AG10803 (cell line): ENCODE measurements around the gene CDNF.
A peak's percentile ranks its signal among the peaks of the same experiment; 100 is the strongest.

Experiments used
- DNase-seq: peaks from one replicate; pipeline ENCODE4 v3.0.0; 2010; ENCODE audit warnings: low read depth
- H3K4me3 ChIP-seq: 2 replicates; pipeline ENCODE4 v1.5.1; 2011; ENCODE audit warnings: mild to moderate bottlenecking, low read length, control low read depth
- TF ChIP-seq, protein P1 (sequence below): conservative IDR thresholded peaks from 2 replicates; pipeline ENCODE4 v1.5.1; 2011; ENCODE audit warnings: mild to moderate bottlenecking, low read length, control low read depth, inconsistent platforms

CDNF gene

DNA sequence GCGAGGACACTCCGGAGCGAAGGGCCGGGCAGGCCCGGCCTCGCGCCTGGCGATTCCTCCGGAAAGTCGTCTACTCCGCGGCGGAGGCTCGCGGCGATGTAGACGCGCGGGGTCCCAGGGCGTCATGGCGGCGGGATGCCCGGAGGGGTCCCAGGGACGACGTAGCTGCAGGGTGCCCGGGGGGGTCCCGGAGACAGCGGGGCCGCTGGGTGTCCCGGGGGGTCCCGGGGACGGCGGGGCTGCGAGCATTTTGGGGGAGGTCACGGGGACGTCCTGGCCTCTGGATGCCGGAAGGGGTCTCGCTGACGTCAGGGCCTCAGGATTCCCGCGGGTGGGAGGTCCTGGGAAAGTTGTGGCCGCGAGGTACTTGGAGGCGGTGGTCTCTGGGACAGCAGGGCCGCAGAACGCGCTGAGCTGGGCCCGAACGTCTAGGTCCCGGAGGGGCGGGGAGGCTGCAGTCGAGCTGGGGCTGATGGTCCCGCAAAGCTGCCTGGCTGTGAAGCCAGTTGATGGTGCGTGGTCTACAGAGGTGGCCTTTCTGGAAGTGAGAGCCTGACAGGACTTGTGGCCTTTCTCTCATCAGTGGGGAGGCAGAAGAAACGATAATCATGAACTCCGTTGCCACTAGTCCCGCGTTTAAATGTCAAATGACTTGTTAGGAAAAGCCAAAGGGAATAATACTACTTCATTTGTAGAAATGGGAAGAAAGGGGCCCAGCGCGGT, 906 bp upstream of the CDNF start:
- peak; percentile 12 for DNase-seq
- peak overlapping the region; percentile 96 for H3K4me3 ChIP-seq
- TF ChIP-seq, protein P1, sequence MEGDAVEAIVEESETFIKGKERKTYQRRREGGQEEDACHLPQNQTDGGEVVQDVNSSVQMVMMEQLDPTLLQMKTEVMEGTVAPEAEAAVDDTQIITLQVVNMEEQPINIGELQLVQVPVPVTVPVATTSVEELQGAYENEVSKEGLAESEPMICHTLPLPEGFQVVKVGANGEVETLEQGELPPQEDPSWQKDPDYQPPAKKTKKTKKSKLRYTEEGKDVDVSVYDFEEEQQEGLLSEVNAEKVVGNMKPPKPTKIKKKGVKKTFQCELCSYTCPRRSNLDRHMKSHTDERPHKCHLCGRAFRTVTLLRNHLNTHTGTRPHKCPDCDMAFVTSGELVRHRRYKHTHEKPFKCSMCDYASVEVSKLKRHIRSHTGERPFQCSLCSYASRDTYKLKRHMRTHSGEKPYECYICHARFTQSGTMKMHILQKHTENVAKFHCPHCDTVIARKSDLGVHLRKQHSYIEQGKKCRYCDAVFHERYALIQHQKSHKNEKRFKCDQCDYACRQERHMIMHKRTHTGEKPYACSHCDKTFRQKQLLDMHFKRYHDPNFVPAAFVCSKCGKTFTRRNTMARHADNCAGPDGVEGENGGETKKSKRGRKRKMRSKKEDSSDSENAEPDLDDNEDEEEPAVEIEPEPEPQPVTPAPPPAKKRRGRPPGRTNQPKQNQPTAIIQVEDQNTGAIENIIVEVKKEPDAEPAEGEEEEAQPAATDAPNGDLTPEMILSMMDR: no peak

DNA sequence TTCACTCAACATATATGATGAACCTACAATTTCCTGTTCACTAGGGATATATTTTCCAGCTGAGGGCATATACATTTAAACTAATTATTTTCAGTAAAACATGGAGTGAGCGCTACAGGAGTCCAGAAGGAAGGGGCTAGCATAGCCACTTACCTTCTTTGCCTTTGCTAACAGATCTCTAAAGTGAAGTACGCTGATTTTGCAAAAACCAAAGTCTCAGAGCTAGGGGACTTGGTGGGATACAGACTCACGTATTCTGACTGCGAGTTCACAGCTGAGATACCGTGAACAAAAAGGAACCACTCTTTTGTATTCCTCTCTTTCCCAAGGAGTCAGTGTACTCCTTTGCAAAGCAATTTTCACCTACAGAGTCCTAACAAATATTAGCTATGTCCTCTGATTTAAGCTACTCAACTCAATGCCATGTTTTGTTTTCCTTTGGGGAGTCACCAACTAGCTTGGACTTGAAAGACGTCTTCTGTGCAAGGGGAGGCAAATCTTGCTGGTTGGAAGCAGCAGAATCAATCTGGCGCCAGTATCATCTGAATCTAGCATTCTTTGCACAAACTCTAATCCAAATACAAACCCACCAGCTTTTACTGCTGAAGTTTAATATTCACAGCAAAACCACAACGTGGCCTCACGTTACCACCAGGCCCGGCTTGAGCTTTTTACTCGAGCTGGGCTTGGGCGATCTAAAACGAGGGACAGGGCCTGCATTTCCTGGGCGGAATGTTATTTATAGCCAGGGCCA, 657 bp downstream of the CDNF start:
- TF ChIP-seq, protein P1: no peak
- no peak for DNase-seq

DNA sequence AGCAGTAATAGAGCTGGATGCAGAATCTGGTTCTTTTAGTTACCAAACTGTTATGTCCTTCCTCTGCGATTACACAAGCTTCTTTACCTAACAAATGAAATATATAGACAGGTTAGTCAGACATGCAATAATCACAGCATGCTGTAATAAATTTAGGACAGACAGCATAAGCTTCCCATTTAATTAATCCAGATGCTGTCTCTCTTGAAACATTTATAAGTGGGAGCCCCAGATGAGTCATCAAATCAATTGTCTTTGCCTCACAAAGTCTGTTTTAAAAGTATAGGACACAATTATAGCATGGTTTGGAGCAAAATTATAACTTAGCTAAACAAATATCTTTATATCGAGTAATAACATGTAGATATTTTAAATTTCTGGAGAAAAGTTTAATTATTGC, 1.6 kb downstream of the CDNF start:
- H3K4me3 ChIP-seq: no peak overlapping the region
- no peak for DNase-seq
- TF ChIP-seq, protein P1: no peak

More for the DNA sequence above, 657 bp downstream of the CDNF start:
- H3K4me3 ChIP-seq: peak overlapping the region; percentile 81

DNA sequence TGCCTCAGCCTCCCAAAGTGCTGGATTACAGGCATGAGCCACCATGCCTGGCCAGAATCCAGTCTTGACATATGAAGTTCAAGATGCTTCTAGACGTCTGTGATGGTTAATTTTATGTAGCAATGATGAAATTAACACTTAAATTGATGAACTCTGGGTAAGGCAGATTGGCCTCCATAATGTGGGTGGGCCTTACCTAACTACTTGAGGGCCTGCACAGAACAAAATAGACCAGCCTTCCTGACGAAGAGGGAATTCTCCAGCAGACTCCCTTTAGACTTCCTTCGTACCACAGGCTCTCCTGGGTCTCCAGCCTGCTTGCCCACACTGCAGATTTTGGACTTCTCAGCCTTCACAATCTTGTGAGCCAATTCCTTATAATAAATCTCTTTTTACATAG, 4.7 kb downstream of the CDNF start:
- DNase-seq: no peak
- TF ChIP-seq, protein P1: no peak
- H3K4me3 ChIP-seq: no peak overlapping the region

DNA sequence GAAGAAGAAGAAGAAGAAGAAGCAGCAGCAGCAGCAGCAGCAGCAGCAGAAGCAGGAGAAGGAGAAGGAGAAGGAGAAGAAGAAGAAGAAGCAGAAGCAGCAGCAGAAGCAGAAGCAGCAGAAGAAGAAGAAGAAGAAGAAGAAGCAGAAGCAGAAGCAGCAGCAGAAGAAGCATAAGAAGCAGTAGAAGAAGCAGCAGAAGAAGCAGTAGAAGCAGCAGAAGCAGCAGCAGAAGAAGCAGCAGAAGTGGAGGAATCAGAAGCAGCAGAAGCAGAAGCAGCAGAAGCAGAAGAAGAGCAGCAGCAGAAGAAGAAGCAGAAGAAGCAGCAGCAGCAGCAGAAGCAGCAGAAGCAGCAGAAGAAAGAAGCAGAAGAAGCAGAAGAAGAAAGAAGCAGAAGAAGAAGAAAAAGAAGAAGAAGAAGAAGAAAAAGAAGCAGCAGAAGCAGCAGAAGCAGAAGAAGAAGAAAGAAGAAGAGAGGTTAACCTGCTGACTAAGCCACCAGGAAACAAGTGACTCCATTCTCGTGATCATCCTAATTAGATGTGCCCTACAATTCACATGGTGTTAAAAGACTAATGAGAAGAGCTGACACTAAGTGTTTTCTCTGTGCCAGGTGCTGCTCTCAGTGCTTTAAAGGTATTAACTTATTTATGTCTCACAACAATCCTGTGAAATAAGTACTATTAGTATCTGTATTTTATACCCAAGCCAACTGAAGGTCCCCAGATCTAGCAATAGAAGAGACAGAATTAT, 11.6 kb downstream of the CDNF start:
- no peak for DNase-seq
- TF ChIP-seq, protein P1: no peak
- H3K4me3 ChIP-seq: no peak overlapping the region

DNA sequence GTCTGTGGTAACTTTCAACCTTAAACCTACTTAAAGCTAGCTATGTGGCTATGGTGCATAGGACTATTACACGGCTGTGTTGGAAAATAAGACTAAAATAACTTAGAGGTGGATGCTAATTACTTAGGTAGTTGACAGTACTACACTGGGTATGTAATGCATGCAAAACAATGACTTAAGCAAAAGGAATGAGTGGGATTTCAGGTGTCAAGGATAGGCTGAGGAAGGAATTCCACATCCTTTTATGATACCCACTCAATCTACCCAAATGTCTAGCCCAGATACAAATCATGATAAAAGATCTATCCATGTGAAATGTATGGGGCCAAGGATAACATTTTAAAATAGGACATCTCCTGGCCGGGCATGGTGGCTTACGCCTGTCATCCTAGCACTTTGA, 13.9 kb downstream of the CDNF start:
- DNase-seq: no peak
- TF ChIP-seq, protein P1: no peak
- no peak overlapping the region for H3K4me3 ChIP-seq
